Osteoblast (primary cell): ENCODE data around the gene MRPS26. TPM values are rescaled to one million over a fixed set of nuclear protein-coding genes. Genes with fewer than 3 reads are reported as not detected.

Experiments used
- DNase-seq: peaks from one replicate; pipeline ENCODE4 v3.0.0; 2011; ENCODE audit warnings: low spot score, mixed read lengths; ENCODE audit not compliant: insufficient read length; ENCODE audit errors: missing footprints
- H2AFZ ChIP-seq: 2 replicates; pipeline ENCODE4 v1.6.0; 2011; ENCODE audit warnings: mild to moderate bottlenecking, low read length
- H3K27ac ChIP-seq: 2 replicates; pipeline ENCODE4 v1.5.1; 2011; ENCODE audit warnings: mild to moderate bottlenecking, low read depth, low read length, moderate library complexity
- H3K27me3 ChIP-seq: 2 replicates; pipeline ENCODE4 v1.6.0; 2012; ENCODE audit warnings: mild to moderate bottlenecking, control low read depth, inconsistent platforms, low read length, moderate library complexity; ENCODE audit not compliant: insufficient read depth
- H3K36me3 ChIP-seq: 2 replicates; pipeline ENCODE4 v1.5.1; 2011; ENCODE audit warnings: mild to moderate bottlenecking, low read length, control low read depth, moderate library complexity; ENCODE audit not compliant: insufficient read depth
- H3K4me1 ChIP-seq: 2 replicates; pipeline ENCODE4 v1.5.1; 2011; ENCODE audit warnings: mild to moderate bottlenecking, low read length, control low read depth, moderate library complexity; ENCODE audit not compliant: insufficient read depth
- H3K4me2 ChIP-seq: 2 replicates; pipeline ENCODE4 v1.6.0; 2011; ENCODE audit warnings: mild to moderate bottlenecking, low read length; ENCODE audit not compliant: insufficient read depth
- H3K4me3 ChIP-seq: fragments of 200-600 bp; sonication (generic); 3 replicates; pipeline ENCODE4 v1.5.1; 2012; ENCODE audit warnings: mild to moderate bottlenecking, low read length, inconsistent platforms; ENCODE audit not compliant: insufficient read depth
- H3K79me2 ChIP-seq: 2 replicates; pipeline ENCODE4 v1.6.0; 2012; ENCODE audit warnings: mild to moderate bottlenecking, low read length, control low read depth, inconsistent platforms; ENCODE audit not compliant: insufficient read depth
- H3K9me3 ChIP-seq: 2 replicates; pipeline ENCODE4 v1.5.1; 2011; ENCODE audit warnings: low read depth, low read length, control low read depth
- H4K20me1 ChIP-seq: 2 replicates; pipeline ENCODE4 v1.6.0; 2012; ENCODE audit warnings: mild to moderate bottlenecking, low read length, control low read depth; ENCODE audit not compliant: insufficient read depth
- CTCF ChIP-seq: IDR thresholded peaks from 2 replicates; pipeline ENCODE4 v1.5.1; 2011; ENCODE audit warnings: mild to moderate bottlenecking, low read depth, low read length, moderate library complexity; ENCODE audit errors: extremely low read depth
- total RNA-seq: library from RNA; depleted of rRNA; stranded (reverse); fragments of >200 nt; gene quantifications from 2 replicates; pipeline ENCODE4 v1.2.3, GENCODE V29; 2012

MRPS26 gene
- total RNA-seq, 1 donor = 21.0 TPM

GRCh38 chr20:3082955-3083952 lies 37.4 kb downstream of the MRPS26 start:
- H3K27me3 ChIP-seq = peaks cover 34% of the 10 kb centered on the region
- no peak for TF ChIP-seq CTCF
- peaks cover 10% of the 10 kb centered on the region for H3K4me1 ChIP-seq
- no peak overlapping the region for H2AFZ ChIP-seq
- DNase-seq = peak; percentile 73
- no peaks in the 10 kb centered on the region for H4K20me1 ChIP-seq
- no peaks in the 10 kb centered on the region for H3K9me3 ChIP-seq
- no peaks in the 10 kb centered on the region for H3K36me3 ChIP-seq
- no peak overlapping the region for H3K4me3 ChIP-seq
- no peak overlapping the region for H3K4me2 ChIP-seq
- no peak overlapping the region for H3K27ac ChIP-seq
- no peaks in the 10 kb centered on the region for H3K79me2 ChIP-seq

- peaks cover 10% of the 10 kb centered on the region for H3K4me1 ChIP-seq
- DNase-seq = peak; percentile 73
- H3K4me3 ChIP-seq = no peak within 1 kb of the TSS
- H3K36me3 ChIP-seq = no peaks in the 10 kb centered on the region
- peaks cover 30% of the 10 kb centered on the region for H3K27me3 ChIP-seq
- no peaks in the 10 kb centered on the region for H3K9me3 ChIP-seq
- no peak for TF ChIP-seq CTCF
- H3K79me2 ChIP-seq = no peaks in the 10 kb centered on the region
- H2AFZ ChIP-seq = no peak within 1 kb of the TSS
- H3K27ac ChIP-seq = no peak within 1 kb of the TSS
- H4K20me1 ChIP-seq = no peaks in the 10 kb centered on the region
- H3K4me2 ChIP-seq = no peak within 1 kb of the TSS
These were observed 38.6 kb downstream of the MRPS26 start, which contains the start of gene AVP for GRCh38 chr20:3084283-3084985. AVP (minus strand) TSS chr20:3084724; CDS start chr20:3084674, 50 bp downstream.

- peak; percentile 90 for DNase-seq
- Histone ChIP-seq H3K27ac (no peak overlapping the region), H3K79me2 (no peaks in the 10 kb centered on the region), H2AFZ (no peak overlapping the region), H3K4me2 (no peak overlapping the region), H3K4me1 (peaks cover 10% of the 10 kb centered on the region), H4K20me1 (no peaks in the 10 kb centered on the region), H3K27me3 (peaks cover 34% of the 10 kb centered on the region), H3K4me3 (no peak overlapping the region), H3K36me3 (no peaks in the 10 kb centered on the region), H3K9me3 (no peaks in the 10 kb centered on the region)
- no peak for TF ChIP-seq CTCF
These were observed 39.1 kb downstream of the MRPS26 start for GRCh38 chr20:3084986-3085360.
